Spleen (tissue), 7 donors: ENCODE results near the gene METTL9.

Experiments
- CTCF ChIP-seq, 11 experiments: fragments of 200-600 bp in 7 of 11; fragments of 450-650 bp in 4 of 11; sonication (generic) in 4 of 11; IDR thresholded peaks in 8 of 11; conservative IDR thresholded peaks in 3 of 11; 1 replicate in 7 of 11; 2 replicates in 4 of 11; pipeline versions ENCODE4 v1.4.0 to v1.8.0; 2016 to 2021; ENCODE audit warnings: antibody characterized with exemption in 11 of 11, inconsistent platforms in 4 of 11, mild to moderate bottlenecking in 1 of 11
- POLR2A ChIP-seq, 3 donors: fragments of 450-650 bp; IDR thresholded peaks; one replicate each; pipeline ENCODE4 v1.5.1; 2017; ENCODE audit warnings: antibody characterized with exemption in 3 of 3, mild to moderate bottlenecking in 1 of 3
- donor health status: DM: no; HTN: no; CAD: no; lungs with moderate emphysema.
- donor health status: DM: no; HTN: no; CAD: no.
- donor health status: DM: no; HTN: no; CAD: no.

DNA sequence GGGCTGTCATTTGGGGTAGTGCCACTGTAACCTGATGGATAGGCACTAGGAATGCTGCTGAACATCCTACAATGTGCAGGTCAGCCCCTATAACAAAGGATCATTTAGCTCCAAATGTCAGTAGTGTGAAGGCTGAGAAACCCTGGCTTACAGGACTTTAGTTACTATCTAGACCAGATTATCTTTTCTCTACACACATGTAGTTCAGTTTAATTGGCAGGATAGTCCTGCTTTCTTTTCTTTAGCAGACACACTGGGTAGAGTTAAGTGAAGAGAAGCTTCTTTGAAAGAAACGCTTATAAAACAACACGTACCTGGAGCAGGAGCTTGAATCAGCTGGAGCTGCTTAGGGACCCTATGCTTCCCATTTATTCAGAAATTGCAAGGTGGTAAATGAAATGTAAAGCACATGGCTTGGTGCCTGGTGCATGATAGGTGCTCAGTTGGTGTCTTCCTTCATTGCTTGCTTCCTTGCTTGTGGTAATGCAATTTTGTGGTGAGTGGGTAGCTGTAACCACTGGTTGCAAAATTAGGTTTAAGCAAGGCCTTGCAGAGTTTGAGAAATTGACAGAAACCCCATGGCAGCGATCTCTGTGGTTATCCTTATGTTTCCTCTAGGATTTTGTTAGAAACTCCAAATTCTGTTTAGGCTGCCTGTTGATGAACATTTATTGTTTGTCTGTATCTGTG lies 9.4 kb downstream of the METTL9 start:
- TF ChIP-seq CTCF (IDR thresholded peaks at IDR 0.05 in 8 of 11, conservative IDR thresholded peaks at IDR 0.05 in 3 of 11) (no peak), POLR2A (IDR thresholded peaks at IDR 0.05) (no peak)
